ENCODE results near the gene BCL2L1. TPM values are rescaled to one million over a fixed set of nuclear protein-coding genes. Genes with fewer than 3 reads are reported as not detected.

The BCL2L1 gene
- total RNA-seq, 2 experiments from 2014 or later, result 107 to 121 TPM

DNA sequence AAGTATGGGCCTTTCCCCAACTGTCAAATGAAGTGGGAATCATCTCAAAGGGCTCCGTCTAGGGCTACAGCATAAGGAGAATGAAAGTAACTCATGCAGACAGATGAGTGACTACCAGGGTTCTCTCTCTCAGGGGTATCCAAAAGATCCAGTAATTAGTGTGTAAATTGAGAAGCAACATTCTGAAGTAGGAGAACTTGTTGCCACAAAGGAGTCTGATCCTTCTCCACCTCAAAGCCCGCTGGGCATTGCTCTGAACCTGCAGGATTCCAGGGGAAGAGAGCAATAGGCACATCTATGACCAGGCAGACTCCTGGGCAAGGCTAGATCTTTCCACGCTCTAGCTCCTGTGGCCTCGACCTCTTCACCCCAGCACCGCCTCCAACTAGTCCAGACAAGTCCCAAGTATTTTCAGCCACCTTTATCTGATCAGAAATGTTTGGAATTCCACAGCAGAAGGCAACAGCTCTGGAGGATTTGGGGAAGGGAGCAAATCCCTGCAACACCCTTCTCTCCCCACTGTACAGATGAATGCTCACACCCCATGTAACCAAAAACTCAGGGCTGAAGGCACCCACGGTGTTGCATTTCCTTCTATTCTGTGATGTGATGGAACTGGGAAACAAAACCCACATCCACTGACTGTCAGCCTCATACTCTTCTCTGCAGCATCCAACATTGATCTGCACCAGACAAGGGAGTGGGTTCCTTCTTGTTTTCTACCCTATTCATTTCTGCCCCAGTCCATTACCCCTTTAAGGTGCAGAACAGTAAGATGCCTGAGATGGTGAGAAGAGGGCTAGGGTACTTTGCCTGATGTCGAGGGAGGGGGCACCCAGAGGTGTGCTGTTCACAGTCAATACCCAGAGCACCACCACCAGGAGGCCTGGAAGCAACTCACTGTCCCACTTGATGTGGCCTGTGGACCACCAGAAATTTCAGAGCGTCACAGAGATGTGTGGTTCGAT is 44.0 kb downstream of the BCL2L1 start:
- intact Hi-C loops (cut with DNase I, micrococcal nuclease), result no loop called here
- ATAC-seq (no peak), DNase-seq (no peak)
- no peak overlapping the region for H3K4me3 Mint-ChIP-seq
- H3K27ac Mint-ChIP-seq, result peak overlapping the region; percentile 84
- H3K9me3 Mint-ChIP-seq (ENCODE audit: low read depth), result no peaks in the 10 kb centered on the region
- H3K27me3 Mint-ChIP-seq, result no peaks in the 10 kb centered on the region
- ChIA-PET POLR2A (interaction anchor here (1.1 kb wide), 1 partner anchor 20 kb away, joined by 5 read pairs; no protein-coding TSS in a partner anchor), CTCF (interaction anchor here (1.5 to 6.0 kb wide), 3 partner anchors 17 to 75 kb away, joined by 3 to 34 read pairs (median 5); no protein-coding TSS in a partner anchor)
- peaks cover 71% of the 10 kb centered on the region for H3K36me3 Mint-ChIP-seq (ENCODE audit: low read depth)
- H3K4me1 Mint-ChIP-seq, result peaks cover 87% of the 10 kb centered on the region

DNA sequence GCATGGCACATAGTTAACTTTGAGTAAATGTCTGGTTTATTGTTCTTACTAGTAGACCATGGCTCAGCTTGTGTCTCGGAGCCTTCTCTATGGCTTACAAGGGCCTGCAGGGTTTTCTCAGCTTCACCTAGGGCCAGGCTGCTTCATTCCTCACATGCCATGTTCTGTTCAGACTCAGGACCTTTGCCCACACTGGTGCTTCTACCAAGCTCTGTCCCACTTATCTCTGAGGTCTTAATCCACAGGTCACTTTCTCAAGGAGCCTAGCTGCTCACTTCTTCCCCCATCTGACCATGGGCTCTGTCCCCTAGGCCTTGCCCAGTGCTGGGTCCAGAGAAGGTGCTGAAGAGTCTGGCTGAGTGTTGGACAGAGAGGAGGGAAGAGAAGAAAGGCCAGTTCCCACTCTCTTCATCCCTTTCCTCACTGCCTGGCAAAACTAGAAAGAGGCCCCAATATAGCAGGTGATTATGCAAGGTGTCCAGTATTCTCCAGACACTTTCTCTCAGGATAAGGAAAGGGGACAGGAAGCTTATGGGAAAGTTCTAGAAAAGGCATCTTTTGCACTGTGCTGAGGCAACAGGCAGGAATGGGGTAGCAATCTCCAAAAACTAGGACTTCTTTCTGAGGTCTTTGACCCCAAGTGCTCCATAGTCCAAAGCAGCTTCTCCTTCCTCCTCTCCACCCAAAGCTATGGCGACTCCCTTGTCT is 45.0 kb downstream of the BCL2L1 start:
- intact Hi-C loops (cut with DNase I, micrococcal nuclease), result no loop called here
- CTCF ChIA-PET, result interaction anchor here (1.4 to 6.0 kb wide), 4 partner anchors 16 to 74 kb away, joined by 3 to 56 read pairs (median 19); partner anchors contain the start of gene BCL2L1
- DNase-seq (no peak), ATAC-seq (no peak)
- H3K27ac Mint-ChIP-seq, result peak overlapping the region; percentile 84
- peaks cover 84% of the 10 kb centered on the region for H3K4me1 Mint-ChIP-seq
- no peak overlapping the region for H3K4me3 Mint-ChIP-seq
- no peaks in the 10 kb centered on the region for H3K9me3 Mint-ChIP-seq (ENCODE audit: low read depth)
- POLR2A ChIA-PET, result interaction anchor here (0.7 to 2.4 kb wide), 3 partner anchors 21 to 46 kb away, joined by 3 to 10 read pairs (median 5); partner anchors contain the start of gene BCL2L1
- H3K36me3 Mint-ChIP-seq (ENCODE audit: low read depth), result peaks cover 68% of the 10 kb centered on the region
- no peaks in the 10 kb centered on the region for H3K27me3 Mint-ChIP-seq

GRCh38 chr20:31676609-31676989 is 46.1 kb downstream of the BCL2L1 start:
- Mint-ChIP-seq H3K27me3 (no peaks in the 10 kb centered on the region), H3K9me3 (ENCODE audit: low read depth) (no peaks in the 10 kb centered on the region), H3K27ac (peak overlapping the region; percentile 100), H3K4me1 (peaks cover 91% of the 10 kb centered on the region), H3K4me3 (peak overlapping the region; percentile 91), H3K36me3 (ENCODE audit: low read depth) (peaks cover 74% of the 10 kb centered on the region)
- DNase-seq (no peak), ATAC-seq (no peak)
- ChIA-PET CTCF (interaction anchor here (0.6 to 6.0 kb wide), 8 partner anchors 9 to 117 kb away, joined by 3 to 56 read pairs (median 4); partner anchors contain the start of gene BCL2L1), POLR2A (interaction anchor here (0.9 to 2.4 kb wide), 2 partner anchors 8 to 47 kb away, joined by 4 to 10 read pairs; partner anchors contain the start of gene BCL2L1)
- intact Hi-C loops (cut with DNase I, micrococcal nuclease), result no loop called here

DNA sequence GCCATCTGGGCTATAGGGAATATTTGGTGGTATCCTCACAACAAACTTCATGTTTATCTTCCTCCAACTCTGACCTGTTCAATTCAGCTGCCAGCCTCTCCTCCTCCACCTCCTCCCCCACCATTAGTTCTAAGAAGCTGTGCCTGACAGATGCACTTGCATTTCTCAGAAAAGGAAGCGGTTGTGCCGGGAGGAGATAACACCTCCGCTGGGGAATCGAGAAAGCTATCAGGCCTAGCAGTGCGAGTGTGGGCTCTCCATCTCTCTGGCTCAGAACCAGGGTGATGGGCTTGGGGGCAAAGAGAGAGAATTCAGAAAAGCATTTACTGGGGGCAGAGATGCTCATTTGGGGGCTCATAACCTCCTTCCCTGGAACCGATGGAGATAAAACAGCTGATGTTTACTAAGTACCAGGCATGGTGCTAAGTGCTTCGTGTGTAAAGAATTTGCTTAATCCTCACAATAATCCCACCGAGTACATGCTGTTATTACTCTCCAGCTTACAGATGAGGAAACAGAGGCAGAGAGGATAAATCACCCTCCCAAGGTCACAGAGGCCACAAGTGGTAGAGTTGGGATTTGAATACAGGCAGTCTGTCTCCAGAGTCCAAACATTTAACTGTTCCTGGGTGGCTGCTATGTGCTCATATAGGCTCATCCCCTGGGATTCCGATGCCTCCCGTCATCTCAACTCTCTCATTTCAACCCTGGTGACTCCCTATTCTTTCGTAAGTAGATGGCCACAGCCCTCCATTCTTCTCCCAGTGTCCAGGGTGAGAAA is 46.6 kb downstream of the BCL2L1 start:
- peaks cover 75% of the 10 kb centered on the region for H3K36me3 Mint-ChIP-seq (ENCODE audit: low read depth)
- H3K4me3 Mint-ChIP-seq, result peak overlapping the region; percentile 91
- H3K27ac Mint-ChIP-seq, result peak overlapping the region; percentile 100
- peak; percentile 83 for DNase-seq
- H3K9me3 Mint-ChIP-seq (ENCODE audit: low read depth), result no peaks in the 10 kb centered on the region
- CTCF ChIA-PET, result interaction anchor here (0.6 to 6.0 kb wide), 12 partner anchors 8 to 117 kb away, joined by 3 to 56 read pairs (median 4); partner anchors contain the start of gene BCL2L1
- intact Hi-C loops (cut with DNase I, micrococcal nuclease), result loop anchor here (1.0 to 2.0 kb wide), 5 partner anchors 23 to 63 kb away; partner anchors contain the start of genes BCL2L1 (in 1 of the 2) and TPX2 (in 1 of the 2)
- H3K27me3 Mint-ChIP-seq, result no peaks in the 10 kb centered on the region
- peaks cover 87% of the 10 kb centered on the region for H3K4me1 Mint-ChIP-seq
- peak; percentile 76 for ATAC-seq
- POLR2A ChIA-PET, result interaction anchor here (0.9 to 2.4 kb wide), 2 partner anchors 8 to 48 kb away, joined by 4 to 10 read pairs; partner anchors contain the start of gene BCL2L1

- Mint-ChIP-seq H3K4me3 (peak overlapping the region; percentile 91), H3K4me1 (peaks cover 79% of the 10 kb centered on the region), H3K27ac (peak overlapping the region; percentile 100), H3K9me3 (ENCODE audit: low read depth) (no peaks in the 10 kb centered on the region), H3K27me3 (no peaks in the 10 kb centered on the region), H3K36me3 (ENCODE audit: low read depth) (peaks cover 72% of the 10 kb centered on the region)
- peak; percentile 81 for DNase-seq
- peak; percentile 72 for ATAC-seq
- ChIA-PET POLR2A (interaction anchor here (0.6 to 2.4 kb wide), 6 partner anchors 9 to 49 kb away, joined by 3 to 10 read pairs (median 6); partner anchors contain the start of gene BCL2L1), CTCF (interaction anchor here (0.6 to 6.0 kb wide), 11 partner anchors 9 to 114 kb away, joined by 3 to 56 read pairs (median 4); partner anchors contain the start of gene BCL2L1)
- intact Hi-C loops (cut with DNase I, micrococcal nuclease), result loop anchor here (1.0 to 2.0 kb wide), 5 partner anchors 24 to 64 kb away; partner anchors contain the start of genes BCL2L1 (in 1 of the 2) and TPX2 (in 1 of the 2)
Measured at GRCh38 chr20:31674895-31675827, 47.5 kb downstream of the BCL2L1 start.

GRCh38 chr20:31673943-31674463 is 48.7 kb downstream of the BCL2L1 start:
- Mint-ChIP-seq H3K4me1 (peaks cover 77% of the 10 kb centered on the region), H3K27me3 (no peaks in the 10 kb centered on the region), H3K36me3 (ENCODE audit: low read depth) (peaks cover 76% of the 10 kb centered on the region), H3K9me3 (ENCODE audit: low read depth) (no peaks in the 10 kb centered on the region), H3K4me3 (peak overlapping the region; percentile 91), H3K27ac (peak overlapping the region; percentile 100)
- ChIA-PET POLR2A (interaction anchor here (0.6 to 0.7 kb wide), 2 partner anchors 38 to 49 kb away, joined by 5 to 6 read pairs; no protein-coding TSS in a partner anchor), CTCF (interaction anchor here (1.0 to 6.0 kb wide), 4 partner anchors 10 to 49 kb away, joined by 3 to 56 read pairs (median 23); partner anchors contain the start of gene BCL2L1)
- ATAC-seq, result no peak
- intact Hi-C loops (cut with DNase I, micrococcal nuclease), result loop anchor here in 1 of 2 experiments (2.0 kb wide), 1 partner anchor 25 kb away; no protein-coding TSS in a partner anchor
- DNase-seq, result no peak

- POLR2A ChIA-PET, result interaction anchor here (0.7 kb wide), 1 partner anchor 101 kb away, joined by 3 read pairs; no protein-coding TSS in a partner anchor
- Mint-ChIP-seq H3K4me3 (no peak overlapping the region), H3K27ac (peak overlapping the region; percentile 100), H3K4me1 (peaks cover 71% of the 10 kb centered on the region), H3K27me3 (no peaks in the 10 kb centered on the region), H3K36me3 (ENCODE audit: low read depth) (peaks cover 72% of the 10 kb centered on the region), H3K9me3 (ENCODE audit: low read depth) (no peaks in the 10 kb centered on the region)
- CTCF ChIA-PET, result interaction anchor here (5.0 to 6.0 kb wide), 2 partner anchors 12 to 50 kb away, joined by 34 to 56 read pairs; partner anchors contain the start of gene BCL2L1
- intact Hi-C loops (cut with DNase I, micrococcal nuclease), result no loop called here
- ATAC-seq (no peak), DNase-seq (no peak)
Measured at GRCh38 chr20:31673435-31673834, 49.2 kb downstream of the BCL2L1 start.

DNA sequence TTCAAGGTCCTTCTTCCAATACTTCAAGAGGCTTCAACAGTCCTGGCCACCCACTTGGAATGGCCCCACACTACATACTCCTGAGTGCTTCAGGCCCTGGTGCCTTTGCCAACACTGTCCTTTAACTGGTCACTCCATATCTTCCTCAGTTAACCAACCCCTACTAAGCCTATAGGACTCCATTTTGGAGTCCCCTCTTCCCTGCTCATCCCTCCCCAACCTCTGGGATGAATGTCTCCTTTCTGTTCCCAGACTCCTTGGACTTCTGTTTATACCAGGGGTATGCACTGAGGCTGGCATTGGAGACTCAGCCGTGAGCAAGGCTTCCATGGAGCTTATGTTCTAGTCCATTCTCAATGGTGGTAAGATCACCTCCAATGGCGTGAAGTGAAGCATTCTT is 51.3 kb downstream of the BCL2L1 start:
- Mint-ChIP-seq H3K4me3 (no peak overlapping the region), H3K9me3 (ENCODE audit: low read depth) (no peaks in the 10 kb centered on the region), H3K27ac (peak overlapping the region; percentile 53), H3K4me1 (peaks cover 62% of the 10 kb centered on the region), H3K27me3 (no peaks in the 10 kb centered on the region), H3K36me3 (ENCODE audit: low read depth) (peaks cover 69% of the 10 kb centered on the region)
- DNase-seq (no peak), ATAC-seq (no peak)
- POLR2A ChIA-PET, result interaction anchor here (0.6 kb wide), 1 partner anchor 9 kb away, joined by 3 read pairs; no protein-coding TSS in a partner anchor
- CTCF ChIA-PET, result no interaction called here
- intact Hi-C loops (cut with DNase I, micrococcal nuclease), result no loop called here
